Measurements from ENCODE around the gene STXBP5.

GRCh38 chr6:147347179-147347881, 143.1 kb downstream of the STXBP5 start:
- TF ChIP-seq CTCF (IDR thresholded peaks at IDR 0.05) = no peak
- TF ChIP-seq POLR2A (IDR thresholded peaks at IDR 0.05) = no peak

Data from lower leg skin (tissue), 3 donors.